ENCODE measurements around the gene PCDHGA9. TPM values are rescaled to one million over a fixed set of nuclear protein-coding genes. Genes with fewer than 3 reads are reported as not detected.
"Not testable (repeated sequence)": the region's sequence is repeated elsewhere in the genome, so short reads cannot be mapped to it uniquely, and the experiment has no call there.

The PCDHGA9 gene
- total RNA-seq, 2 experiments from 2014 or later: not detected

DNA sequence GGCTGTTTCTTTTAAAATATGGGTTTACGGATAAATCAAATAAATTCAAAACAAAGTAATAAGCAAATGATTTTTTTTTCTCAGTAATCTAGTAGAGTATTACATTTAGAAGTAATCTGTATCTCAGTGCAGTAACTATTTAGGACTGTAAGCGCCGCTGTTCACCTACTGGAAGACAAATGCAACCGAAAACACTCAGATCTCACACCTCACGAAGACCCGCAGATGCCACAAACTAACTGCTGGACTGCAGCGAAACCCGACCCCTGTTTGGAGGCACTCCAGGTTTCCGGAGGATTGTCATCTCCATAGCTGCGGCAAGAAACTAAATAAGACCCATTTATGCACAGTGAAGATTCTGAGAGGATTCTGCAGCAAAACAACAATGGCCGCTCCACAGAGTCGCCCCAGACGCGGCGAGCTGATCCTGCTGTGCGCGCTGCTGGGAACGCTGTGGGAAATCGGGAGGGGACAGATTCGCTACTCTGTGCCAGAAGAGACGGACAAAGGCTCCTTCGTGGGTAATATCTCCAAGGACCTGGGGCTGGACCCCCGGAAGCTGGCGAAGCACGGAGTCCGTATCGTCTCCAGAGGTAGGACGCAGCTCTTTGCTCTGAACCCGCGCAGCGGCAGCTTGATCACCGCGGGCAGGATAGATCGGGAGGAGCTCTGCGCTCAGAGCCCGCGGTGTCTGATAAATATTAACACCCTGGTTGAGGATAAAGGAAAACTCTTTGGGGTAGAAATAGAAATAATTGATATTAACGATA lies 10.0 kb upstream of the PCDHGA9 start, which contains the start of gene PCDHGA8:
TSS of gene PCDHGA8 (plus strand) at position 205 of the 770 bp plus-strand sequence. CDS start at position 386, 181 bp downstream.
- H3K27ac Mint-ChIP-seq: no peak within 1 kb of the TSS
- CTCF ChIA-PET: interaction anchor here (1.0 to 1.3 kb wide), 2 partner anchors 28 to 120 kb away, joined by 3 read pairs; partner anchors contain the start of gene PCDHGA11
- H3K4me3 Mint-ChIP-seq: no peak within 1 kb of the TSS
- DNase-seq: no peak
- ATAC-seq: no peak
- peaks cover 40% of the 10 kb centered on the region for H3K27me3 Mint-ChIP-seq
- peaks cover 7% of the 10 kb centered on the region for H3K36me3 Mint-ChIP-seq
- no peaks in the 10 kb centered on the region for H3K4me1 Mint-ChIP-seq
- H3K9me3 Mint-ChIP-seq (ENCODE audit: low read depth): peaks cover 15% of the 10 kb centered on the region

DNA sequence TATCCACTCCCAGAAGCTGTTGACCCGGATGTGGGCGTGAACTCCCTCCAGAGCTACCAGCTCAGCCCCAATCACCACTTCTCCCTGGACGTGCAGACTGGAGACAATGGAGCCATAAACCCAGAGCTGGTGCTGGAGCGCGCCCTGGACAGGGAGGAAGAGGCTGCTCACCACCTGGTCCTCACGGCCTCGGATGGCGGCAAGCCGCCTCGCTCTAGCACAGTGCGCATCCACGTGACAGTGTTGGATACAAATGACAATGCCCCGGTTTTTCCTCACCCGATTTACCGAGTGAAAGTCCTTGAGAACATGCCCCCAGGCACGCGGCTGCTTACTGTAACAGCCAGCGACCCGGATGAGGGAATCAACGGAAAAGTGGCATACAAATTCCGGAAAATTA lies 9.3 kb upstream of the PCDHGA9 start:
- Mint-ChIP-seq H3K4me3 (no peak overlapping the region), H3K27me3 (peaks cover 41% of the 10 kb centered on the region), H3K4me1 (no peaks in the 10 kb centered on the region), H3K9me3 (ENCODE audit: low read depth) (peaks cover 15% of the 10 kb centered on the region), H3K36me3 (peaks cover 7% of the 10 kb centered on the region), H3K27ac (no peak overlapping the region)
- DNase-seq: no peak
- no peak for ATAC-seq
- CTCF ChIA-PET: interaction anchor here (1.0 to 1.3 kb wide), 2 partner anchors 28 to 120 kb away, joined by 3 read pairs; partner anchors contain the start of gene PCDHGA11

DNA sequence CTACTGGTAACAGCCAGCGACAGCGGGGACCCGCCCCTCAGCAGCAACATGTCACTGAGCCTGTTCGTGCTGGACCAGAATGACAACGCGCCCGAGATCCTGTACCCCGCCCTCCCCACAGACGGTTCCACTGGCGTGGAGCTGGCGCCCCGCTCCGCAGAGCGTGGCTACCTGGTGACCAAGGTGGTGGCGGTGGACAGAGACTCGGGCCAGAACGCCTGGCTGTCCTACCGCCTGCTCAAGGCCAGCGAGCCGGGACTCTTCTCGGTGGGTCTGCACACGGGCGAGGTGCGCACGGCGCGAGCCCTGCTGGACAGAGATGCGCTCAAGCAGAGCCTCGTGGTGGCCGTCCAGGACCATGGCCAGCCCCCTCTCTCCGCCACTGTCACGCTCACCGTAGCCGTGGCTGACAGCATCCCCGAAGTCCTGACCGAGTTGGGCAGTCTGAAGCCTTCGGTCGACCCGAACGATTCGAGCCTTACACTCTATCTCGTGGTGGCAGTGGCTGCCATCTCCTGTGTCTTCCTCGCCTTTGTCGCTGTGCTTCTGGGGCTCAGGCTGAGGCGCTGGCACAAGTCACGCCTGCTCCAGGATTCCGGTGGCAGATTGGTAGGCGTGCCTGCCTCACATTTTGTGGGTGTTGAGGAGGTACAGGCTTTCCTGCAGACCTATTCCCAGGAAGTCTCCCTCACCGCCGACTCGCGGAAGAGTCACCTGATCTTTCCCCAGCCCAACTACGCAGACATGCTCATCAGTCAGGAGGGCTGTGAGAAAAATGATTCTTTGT lies 8.0 kb upstream of the PCDHGA9 start:
- not testable (repeated sequence) for DNase-seq; H3K9me3 Mint-ChIP-seq (ENCODE audit: low read depth); H3K36me3 Mint-ChIP-seq; H3K4me1 Mint-ChIP-seq; ATAC-seq; H3K27ac Mint-ChIP-seq; H3K4me3 Mint-ChIP-seq
- CTCF ChIA-PET: interaction anchor here (1.0 kb wide), 1 partner anchor 11 kb away, joined by 3 read pairs; no protein-coding TSS in a partner anchor
- H3K27me3 Mint-ChIP-seq: peaks cover 45% of the 10 kb centered on the region

DNA sequence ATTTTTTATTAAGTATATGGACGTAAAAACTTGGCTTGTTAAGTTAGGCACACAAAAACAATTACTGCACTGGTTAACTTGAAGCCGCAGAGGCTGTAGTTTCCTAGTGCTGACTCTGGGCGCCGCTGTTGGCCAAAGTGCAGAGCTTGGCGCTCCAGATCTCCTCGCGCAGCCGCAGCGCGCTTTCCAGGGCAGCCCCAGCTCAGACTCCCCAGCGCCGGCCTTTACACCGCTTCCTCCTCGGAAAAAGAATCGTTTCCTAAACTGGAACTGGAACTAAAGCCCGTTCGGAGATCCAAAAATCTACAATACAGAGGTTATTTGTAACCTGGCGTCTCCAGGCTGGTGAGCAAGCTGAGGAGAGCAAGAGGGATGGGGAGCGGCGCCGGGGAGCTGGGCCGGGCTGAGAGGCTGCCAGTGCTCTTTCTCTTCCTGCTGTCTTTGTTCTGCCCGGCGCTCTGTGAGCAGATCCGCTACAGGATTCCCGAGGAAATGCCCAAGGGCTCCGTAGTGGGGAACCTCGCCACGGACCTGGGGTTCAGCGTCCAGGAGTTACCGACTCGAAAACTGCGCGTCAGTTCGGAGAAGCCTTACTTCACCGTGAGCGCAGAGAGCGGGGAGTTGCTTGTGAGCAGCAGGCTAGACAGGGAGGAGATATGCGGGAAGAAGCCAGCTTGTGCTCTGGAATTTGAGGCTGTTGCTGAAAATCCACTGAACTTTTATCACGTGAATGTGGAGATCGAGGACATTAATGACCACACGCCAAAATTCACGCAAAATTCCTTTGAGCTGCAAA lies 4.6 kb upstream of the PCDHGA9 start, which contains the start of gene PCDHGB5:
TSS of gene PCDHGB5 (plus strand) at position 192 of the 796 bp plus-strand sequence. CDS start at position 373, 181 bp downstream.
- not testable (repeated sequence) for ATAC-seq; H3K27ac Mint-ChIP-seq; H3K4me3 Mint-ChIP-seq; H3K4me1 Mint-ChIP-seq; H3K9me3 Mint-ChIP-seq (ENCODE audit: low read depth); H3K36me3 Mint-ChIP-seq
- peaks cover 48% of the 10 kb centered on the region for H3K27me3 Mint-ChIP-seq
- CTCF ChIA-PET: interaction anchor here (0.6 to 2.9 kb wide), 11 partner anchors 8 to 828 kb away, joined by 3 to 7 read pairs (median 4); partner anchors contain the start of genes PCDHGA10, PCDHGA11, PCDHGA12 and PCDHGA3
- peak; percentile 52 for DNase-seq

DNA sequence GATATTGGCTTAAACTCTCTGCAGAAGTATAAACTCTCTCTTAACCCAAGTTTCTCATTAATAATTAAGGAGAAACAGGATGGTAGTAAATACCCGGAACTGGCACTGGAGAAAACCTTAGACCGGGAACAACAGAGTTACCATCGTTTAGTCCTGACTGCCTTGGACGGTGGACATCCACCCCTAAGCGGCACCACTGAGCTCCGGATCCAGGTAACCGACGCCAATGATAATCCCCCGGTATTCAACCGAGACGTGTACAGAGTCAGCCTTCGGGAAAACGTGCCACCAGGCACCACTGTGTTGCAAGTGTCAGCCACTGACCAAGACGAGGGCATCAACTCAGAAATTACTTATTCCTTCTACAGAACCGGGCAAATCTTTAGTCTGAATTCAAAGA lies 4.0 kb upstream of the PCDHGA9 start:
- peaks cover 55% of the 10 kb centered on the region for H3K27me3 Mint-ChIP-seq
- H3K9me3 Mint-ChIP-seq (ENCODE audit: low read depth): peaks cover 5% of the 10 kb centered on the region
- H3K4me1 Mint-ChIP-seq: no peaks in the 10 kb centered on the region
- no peak overlapping the region for H3K27ac Mint-ChIP-seq
- ATAC-seq (no peak), DNase-seq (no peak)
- H3K36me3 Mint-ChIP-seq: peaks cover 7% of the 10 kb centered on the region
- CTCF ChIA-PET: interaction anchor here (0.6 to 1.8 kb wide), 3 partner anchors 7 to 828 kb away, joined by 3 to 5 read pairs (median 5); partner anchors contain the start of gene PCDHGA12
- H3K4me3 Mint-ChIP-seq: no peak overlapping the region

DNA sequence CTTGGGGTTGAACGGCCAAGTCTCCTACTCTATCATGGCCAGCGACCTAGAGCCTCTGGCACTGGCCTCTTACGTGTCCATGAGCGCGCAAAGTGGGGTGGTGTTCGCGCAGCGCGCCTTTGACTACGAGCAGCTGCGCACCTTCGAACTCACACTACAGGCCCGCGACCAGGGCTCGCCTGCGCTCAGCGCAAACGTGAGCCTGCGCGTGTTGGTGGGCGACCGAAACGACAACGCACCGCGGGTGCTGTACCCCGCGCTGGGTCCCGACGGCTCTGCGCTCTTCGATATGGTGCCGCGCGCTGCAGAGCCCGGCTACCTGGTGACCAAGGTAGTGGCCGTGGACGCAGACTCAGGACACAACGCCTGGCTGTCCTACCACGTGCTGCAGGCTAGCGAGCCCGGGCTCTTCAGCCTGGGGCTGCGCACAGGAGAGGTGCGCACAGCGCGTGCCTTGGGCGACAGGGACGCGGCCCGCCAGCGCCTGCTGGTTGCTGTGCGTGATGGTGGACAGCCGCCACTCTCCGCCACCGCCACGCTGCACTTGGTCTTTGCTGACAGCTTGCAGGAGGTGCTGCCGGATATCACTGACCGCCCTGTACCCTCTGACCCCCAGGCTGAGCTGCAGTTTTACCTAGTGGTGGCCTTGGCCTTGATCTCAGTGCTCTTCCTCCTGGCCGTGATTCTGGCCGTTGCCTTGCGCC lies 2.9 kb upstream of the PCDHGA9 start:
- CTCF ChIA-PET: no interaction called here
- DNase-seq (no peak), ATAC-seq (no peak)
- peaks cover 5% of the 10 kb centered on the region for H3K9me3 Mint-ChIP-seq (ENCODE audit: low read depth)
- H3K36me3 Mint-ChIP-seq: peaks cover 7% of the 10 kb centered on the region
- H3K27ac Mint-ChIP-seq: no peak overlapping the region
- H3K4me1 Mint-ChIP-seq: no peaks in the 10 kb centered on the region
- H3K27me3 Mint-ChIP-seq: peaks cover 60% of the 10 kb centered on the region
- H3K4me3 Mint-ChIP-seq: no peak overlapping the region

DNA sequence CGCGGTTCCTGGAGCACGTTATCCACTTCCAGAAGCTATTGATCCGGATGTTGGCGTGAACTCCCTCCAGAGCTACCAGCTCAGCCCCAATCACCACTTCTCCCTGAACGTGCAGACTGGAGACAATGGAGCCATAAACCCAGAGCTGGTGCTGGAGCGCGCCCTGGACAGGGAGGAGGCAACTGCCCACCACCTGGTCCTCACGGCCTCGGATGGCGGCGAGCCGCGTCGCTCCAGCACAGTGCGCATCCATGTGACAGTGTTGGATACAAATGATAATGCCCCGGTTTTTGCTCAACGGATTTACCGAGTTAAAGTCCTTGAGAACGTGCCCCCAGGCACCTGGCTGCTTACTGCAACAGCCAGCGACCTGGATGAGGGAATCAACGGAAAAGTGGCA lies 809 bp downstream of the PCDHGA9 start:
- Mint-ChIP-seq H3K4me1 (no peaks in the 10 kb centered on the region), H3K9me3 (ENCODE audit: low read depth) (peaks cover 7% of the 10 kb centered on the region), H3K27ac (no peak overlapping the region), H3K4me3 (no peak overlapping the region), H3K36me3 (peaks cover 5% of the 10 kb centered on the region), H3K27me3 (peaks cover 69% of the 10 kb centered on the region)
- no peak for DNase-seq
- CTCF ChIA-PET: interaction anchor here (1.4 to 1.8 kb wide), 6 partner anchors 9 to 110 kb away, joined by 3 to 4 read pairs (median 4); partner anchors contain the start of genes PCDHGA10, PCDHGA12 and PCDHGB3
- ATAC-seq: no peak

DNA sequence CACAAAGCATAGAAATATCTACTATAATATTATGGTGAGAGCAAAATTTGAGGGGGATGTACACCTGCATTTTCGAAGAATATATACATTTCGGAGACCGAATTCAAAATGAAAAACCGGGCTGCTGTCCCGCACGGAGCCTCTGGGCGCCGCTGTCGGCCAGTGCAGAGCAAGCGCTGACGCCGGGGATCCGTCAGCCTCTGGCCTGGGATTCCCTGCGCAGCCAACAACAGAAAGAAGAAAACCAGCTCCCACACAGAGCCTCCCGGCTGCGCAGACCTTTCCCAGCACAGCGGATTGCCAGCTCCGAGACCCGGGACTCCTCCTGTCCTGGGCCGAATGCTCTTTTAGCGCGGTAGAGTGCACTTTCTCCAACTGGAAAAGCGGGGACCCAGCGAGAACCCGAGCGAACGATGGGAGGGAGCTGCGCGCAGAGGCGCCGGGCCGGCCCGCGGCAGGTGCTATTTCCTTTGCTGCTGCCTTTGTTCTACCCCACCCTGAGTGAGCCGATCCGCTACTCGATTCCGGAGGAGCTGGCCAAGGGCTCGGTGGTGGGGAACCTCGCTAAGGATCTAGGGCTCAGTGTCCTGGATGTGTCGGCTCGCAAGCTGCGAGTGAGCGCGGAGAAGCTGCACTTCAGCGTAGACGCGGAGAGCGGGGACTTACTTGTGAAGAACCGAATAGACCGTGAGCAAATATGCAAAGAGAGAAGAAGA lies 5.4 kb downstream of the PCDHGA9 start, which contains the start of gene PCDHGB6:
TSS of gene PCDHGB6 (plus strand) at position 232 of the 716 bp plus-strand sequence. CDS start at position 414, 182 bp downstream.
- not testable (repeated sequence) for H3K4me3 Mint-ChIP-seq; H3K36me3 Mint-ChIP-seq; H3K4me1 Mint-ChIP-seq; H3K9me3 Mint-ChIP-seq (ENCODE audit: low read depth); H3K27ac Mint-ChIP-seq; DNase-seq; ATAC-seq
- CTCF ChIA-PET: interaction anchor here (0.9 to 2.1 kb wide), 7 partner anchors 11 to 150 kb away, joined by 3 to 5 read pairs (median 3); partner anchors contain the start of genes PCDHGA11, PCDHGA5 and PCDHGB5
- peaks cover 70% of the 10 kb centered on the region for H3K27me3 Mint-ChIP-seq

DNA sequence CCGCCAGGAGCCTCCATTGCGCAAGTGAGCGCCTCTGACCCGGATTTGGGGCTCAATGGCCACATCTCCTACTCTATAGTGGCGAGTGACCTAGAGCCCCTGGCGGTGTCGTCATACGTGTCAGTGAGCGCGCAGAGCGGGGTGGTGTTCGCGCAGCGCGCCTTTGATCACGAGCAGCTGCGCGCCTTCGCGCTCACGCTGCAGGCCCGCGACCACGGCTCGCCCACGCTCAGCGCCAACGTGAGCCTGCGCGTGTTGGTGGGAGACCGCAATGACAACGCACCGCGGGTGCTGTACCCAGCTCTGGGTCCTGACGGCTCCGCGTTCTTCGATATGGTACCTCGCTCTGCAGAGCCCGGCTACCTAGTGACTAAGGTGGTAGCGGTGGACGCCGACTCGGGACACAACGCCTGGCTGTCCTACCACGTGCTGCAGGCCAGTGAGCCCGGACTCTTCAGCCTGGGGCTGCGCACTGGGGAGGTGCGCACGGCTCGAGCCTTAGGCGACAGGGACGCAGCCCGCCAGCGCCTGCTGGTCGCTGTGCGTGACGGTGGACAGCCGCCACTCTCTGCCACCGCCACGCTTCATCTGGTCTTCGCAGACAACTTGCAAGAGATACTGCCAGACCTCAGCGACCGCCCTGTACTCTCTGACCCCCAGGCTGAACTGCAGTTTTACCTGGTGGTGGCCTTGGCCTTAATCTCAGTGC lies 7.2 kb downstream of the PCDHGA9 start:
- no peak for ATAC-seq
- CTCF ChIA-PET: interaction anchor here (0.7 kb wide), 1 partner anchor 76 kb away, joined by 4 read pairs; no protein-coding TSS in a partner anchor

DNA sequence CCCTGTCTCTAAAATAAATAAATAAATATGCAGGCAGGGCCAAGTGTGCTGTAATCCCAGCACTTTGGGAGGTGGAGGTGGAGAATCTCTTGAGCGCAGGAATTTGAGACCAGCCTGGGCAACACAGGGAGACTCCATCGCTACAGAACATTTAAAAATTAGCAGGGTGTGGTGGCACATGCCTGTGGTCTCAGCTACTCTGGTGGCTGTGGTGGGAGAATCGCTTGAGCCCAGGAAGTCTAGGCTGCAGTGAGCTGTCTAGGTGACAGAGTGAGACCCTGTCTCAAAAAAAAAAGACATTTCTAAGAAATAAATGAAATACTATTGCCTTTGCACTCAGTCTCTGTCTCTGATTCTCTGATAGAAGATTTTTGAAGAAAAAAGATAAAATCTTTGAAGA lies 9.0 kb downstream of the PCDHGA9 start:
- Mint-ChIP-seq H3K27ac (no peak overlapping the region), H3K4me1 (peaks cover 12% of the 10 kb centered on the region), H3K9me3 (ENCODE audit: low read depth) (peaks cover 5% of the 10 kb centered on the region), H3K36me3 (peaks cover 11% of the 10 kb centered on the region), H3K4me3 (no peak overlapping the region), H3K27me3 (peaks cover 74% of the 10 kb centered on the region)
- CTCF ChIA-PET: interaction anchor here (1.1 kb wide), 1 partner anchor 77 kb away, joined by 3 read pairs; no protein-coding TSS in a partner anchor
- ATAC-seq (no peak), DNase-seq (no peak)

More for the DNA sequence above, 7.2 kb downstream of the PCDHGA9 start:
- Mint-ChIP-seq H3K4me1 (peaks cover 8% of the 10 kb centered on the region), H3K27ac (no peak overlapping the region), H3K36me3 (peaks cover 10% of the 10 kb centered on the region), H3K9me3 (ENCODE audit: low read depth) (peaks cover 5% of the 10 kb centered on the region), H3K4me3 (no peak overlapping the region), H3K27me3 (peaks cover 72% of the 10 kb centered on the region)
- no peak for DNase-seq

Measured in activated CD8-positive, alpha-beta memory T cell treated with anti-CD3 and anti-CD28 coated beads, Interleukin-2, amount 10 ng/mL, durations not matched to agents 7 days and 5 days (primary cell).